Endodermal cell (in vitro differentiated cells): ENCODE measurements around the gene POC1B. TPM values are rescaled to one million over a fixed set of nuclear protein-coding genes. Genes with fewer than 3 reads are reported as not detected.

Experiments
- DNase-seq: peaks from one replicate; pipeline ENCODE4 v3.0.0-alpha.2; 2017
- H3K27ac ChIP-seq: 2 replicates; pipeline ENCODE4 v1.5.1; 2013; ENCODE audit warnings: mild to moderate bottlenecking, low read depth, low read length, moderate library complexity
- H3K27me3 ChIP-seq: 2 replicates; pipeline ENCODE4 v1.6.1; 2013; ENCODE audit warnings: mild to moderate bottlenecking, low read length, moderate library complexity; ENCODE audit not compliant: insufficient read depth, control insufficient read depth, poor library complexity, severe bottlenecking
- H3K36me3 ChIP-seq: 2 replicates; pipeline ENCODE4 v1.7.0; 2013; ENCODE audit warnings: mild to moderate bottlenecking, low read length, moderate library complexity; ENCODE audit not compliant: control insufficient read depth, insufficient read depth
- H3K4me1 ChIP-seq: one replicate; pipeline ENCODE4 v1.7.0; 2013; ENCODE audit warnings: low read length; ENCODE audit not compliant: control insufficient read depth, insufficient read depth
- H3K4me3 ChIP-seq: 2 replicates; pipeline ENCODE4 v1.5.1; 2013; ENCODE audit warnings: mild to moderate bottlenecking, low read length, moderate library complexity
- H3K9ac ChIP-seq: 2 replicates; pipeline ENCODE4 v1.6.1; 2013; ENCODE audit warnings: mild to moderate bottlenecking, low read length, moderate library complexity; ENCODE audit not compliant: poor library complexity, severe bottlenecking; ENCODE audit errors: extremely low read depth
- H3K9me3 ChIP-seq: 2 replicates; pipeline ENCODE4 v1.6.1; 2013; ENCODE audit warnings: mild to moderate bottlenecking, low read length, moderate library complexity; ENCODE audit not compliant: control insufficient read depth
- H3K27ac Mint-ChIP-seq: 2 replicates; pipeline ENCODE4 v1.8.0; 2020; ENCODE audit warnings: mixed read lengths
- H3K27me3 Mint-ChIP-seq: 2 replicates; pipeline ENCODE4 v1.8.0; 2021; ENCODE audit warnings: mild to moderate bottlenecking, mixed read lengths; ENCODE audit not compliant: insufficient read depth
- H3K36me3 Mint-ChIP-seq: 2 replicates; pipeline ENCODE4 v1.8.0; 2020; ENCODE audit warnings: low read depth, mixed read lengths
- H3K4me1 Mint-ChIP-seq: 2 replicates; pipeline ENCODE4 v1.8.0; 2020; ENCODE audit warnings: mixed read lengths
- H3K4me3 Mint-ChIP-seq: 2 replicates; pipeline ENCODE4 v1.8.0; 2020; ENCODE audit warnings: mild to moderate bottlenecking, moderate library complexity, mixed read lengths
- H3K9me3 Mint-ChIP-seq: 2 replicates; pipeline ENCODE4 v1.8.0; 2020; ENCODE audit warnings: mild to moderate bottlenecking, mixed read lengths
- CTCF ChIP-seq: fragments of 200-600 bp; sonication (generic); conservative IDR thresholded peaks from 2 replicates; pipeline ENCODE4 v1.5.0; 2021; ENCODE audit warnings: antibody characterized with exemption, mild to moderate bottlenecking
- WGBS, 2 experiments: methylation state at CpG; one replicate each; pipeline versions ENCODE4 v1.1.5 to v1.1.7; 2013; ENCODE audit warnings: missing lambda C conversion rate in 2 of 2, mixed read lengths in 1 of 2; ENCODE audit not compliant: insufficient coverage in 1 of 2, insufficient read length in 1 of 2; 5-methylcytosine and 5-hydroxymethylcytosine counted together
- total RNA-seq, 2 donors: library from RNA; stranded (reverse); fragmentation: NEBNext Ultra II Directional in 1 of 2; extraction: Animal tissue kit (Norgen Biotek cat#: 25700) in 1 of 2; gene quantifications; 2 replicates in 1 of 2; 3 replicates in 1 of 2; pipeline ENCODE4 v1.2.1, GENCODE V29; 2021

Gene POC1B
- total RNA-seq, 2 donors from 2014 or later, result 22.3 to 36.1 TPM

- Mint-ChIP-seq H3K4me3 (no peak overlapping the region), H3K27ac (no peak overlapping the region), H3K27me3 (no peaks in the 10 kb centered on the region), H3K4me1 (peaks cover 8% of the 10 kb centered on the region), H3K36me3 (peaks cover 6% of the 10 kb centered on the region), H3K9me3 (no peaks in the 10 kb centered on the region)
- no peaks in the 10 kb centered on the region for H3K27me3 ChIP-seq
- no peaks in the 10 kb centered on the region for H3K9me3 ChIP-seq
- no peak overlapping the region for H3K9ac ChIP-seq
- no peak overlapping the region for H3K4me3 ChIP-seq
- H3K27ac ChIP-seq, result no peak overlapping the region
- WGBS, 2 experiments, result 86 to 93% methylated on average over 4 of the region's 4 CpGs
- peaks cover 2% of the 10 kb centered on the region for H3K4me1 ChIP-seq
- DNase-seq, result peak; percentile 54
- no peak for TF ChIP-seq CTCF
- no peaks in the 10 kb centered on the region for H3K36me3 ChIP-seq
Measured at GRCh38 chr12:89513544-89513943, 12.3 kb downstream of the POC1B start.

DNA sequence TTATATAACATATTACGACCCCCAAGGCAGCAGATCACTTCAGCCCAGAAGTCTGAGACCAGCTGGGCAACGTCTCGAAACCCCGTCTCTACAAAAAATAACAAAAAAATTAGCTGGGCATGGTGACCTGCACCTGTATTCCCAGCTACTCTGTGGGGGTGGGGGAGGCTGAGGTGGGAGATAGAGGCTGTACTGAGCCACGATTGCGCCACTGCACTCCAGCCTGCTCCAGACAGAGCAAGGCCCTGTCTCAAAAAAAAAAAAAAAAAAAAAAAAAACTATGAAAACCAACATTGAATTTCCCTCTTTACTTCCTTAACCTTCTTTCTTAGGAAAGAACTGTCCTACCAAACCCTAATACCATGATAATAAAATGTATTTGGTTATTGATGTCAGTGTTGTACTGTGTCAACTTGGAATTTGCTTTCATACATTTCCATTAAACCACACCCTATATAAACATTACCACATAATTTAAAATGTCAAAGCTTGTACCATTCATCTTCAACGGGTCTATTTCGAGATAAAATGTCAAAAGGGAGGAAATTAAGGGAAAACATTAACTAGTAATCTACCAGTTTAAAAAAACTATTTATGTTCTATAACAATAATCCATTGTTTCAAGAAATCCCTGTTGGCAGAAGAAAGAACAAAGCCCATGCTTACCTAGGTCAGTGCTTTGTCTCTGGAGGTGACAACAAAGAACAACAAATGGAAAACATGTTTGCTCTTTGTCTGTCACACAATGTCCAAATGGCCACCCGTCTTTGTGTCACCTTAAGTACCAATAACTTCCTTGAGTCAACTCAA, 18.6 kb downstream of the POC1B start:
- Histone ChIP-seq H3K27ac (no peak overlapping the region), H3K9ac (no peak overlapping the region), H3K4me3 (no peak overlapping the region), H3K36me3 (no peaks in the 10 kb centered on the region), H3K4me1 (peaks cover 9% of the 10 kb centered on the region), H3K9me3 (no peaks in the 10 kb centered on the region), H3K27me3 (no peaks in the 10 kb centered on the region)
- peaks cover 17% of the 10 kb centered on the region for H3K9me3 Mint-ChIP-seq
- no peak for TF ChIP-seq CTCF
- no peak for DNase-seq
- no peaks in the 10 kb centered on the region for H3K27me3 Mint-ChIP-seq
- H3K36me3 Mint-ChIP-seq, result peaks cover 13% of the 10 kb centered on the region
- no peak overlapping the region for H3K4me3 Mint-ChIP-seq
- WGBS, 2 experiments, result 92 to 100% methylated on average over 2 to 6 of the region's 9 CpGs
- H3K27ac Mint-ChIP-seq, result no peak overlapping the region
- peaks cover 21% of the 10 kb centered on the region for H3K4me1 Mint-ChIP-seq

DNA sequence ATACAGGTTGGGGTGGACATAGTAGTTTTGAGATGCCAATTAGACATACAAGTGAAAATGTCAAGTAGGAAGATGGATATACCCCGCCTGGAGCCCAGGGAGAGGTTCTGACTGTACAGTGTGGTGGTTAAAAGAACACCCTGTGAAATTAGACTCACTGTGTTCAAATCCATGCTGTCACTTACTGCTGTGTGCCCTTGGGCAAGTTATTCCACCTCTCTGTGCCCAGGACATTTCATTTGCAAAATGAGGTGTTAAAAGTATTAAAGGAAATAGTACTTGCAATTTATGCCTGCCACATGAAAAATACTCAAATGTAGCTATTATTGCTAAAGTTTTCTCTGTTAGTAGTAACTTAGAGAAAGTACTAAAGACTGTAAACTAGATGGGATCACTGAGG, 19.8 kb downstream of the POC1B start:
- Mint-ChIP-seq H3K4me1 (peaks cover 21% of the 10 kb centered on the region), H3K27ac (peak overlapping the region; percentile 62), H3K4me3 (no peak overlapping the region), H3K9me3 (peaks cover 19% of the 10 kb centered on the region), H3K27me3 (no peaks in the 10 kb centered on the region), H3K36me3 (peaks cover 13% of the 10 kb centered on the region)
- no peaks in the 10 kb centered on the region for H3K27me3 ChIP-seq
- no peaks in the 10 kb centered on the region for H3K9me3 ChIP-seq
- H3K4me3 ChIP-seq, result peak overlapping the region; percentile 36
- no peak for DNase-seq
- no peak for TF ChIP-seq CTCF
- H3K4me1 ChIP-seq, result peaks cover 9% of the 10 kb centered on the region
- no peaks in the 10 kb centered on the region for H3K36me3 ChIP-seq
- H3K9ac ChIP-seq, result no peak overlapping the region
- no peak overlapping the region for H3K27ac ChIP-seq
- WGBS, 2 experiments, result 0% methylated on average over 1 of the region's 1 CpG; no CpG with 5 or more reads in 1 of the 2 experiments
